Heart right ventricle (tissue), 16 donors: ENCODE measurements around the gene COG5. TPM values are rescaled to one million over a fixed set of nuclear protein-coding genes. Genes with fewer than 3 reads are reported as not detected.

Source experiments
- ATAC-seq, 8 donors: fragments of 200-7000 bp; cut with Tn5 transposase; one replicate each; pipeline ENCODE4 v1.9.1; 2020; ENCODE audit warnings: mild to moderate bottlenecking in 8 of 8, moderate library complexity in 8 of 8, moderate number of reproducible peaks in 1 of 8
- DNase-seq, 2 donors: peaks; one replicate each; pipeline ENCODE4 v3.0.0-alpha.2; 2020
- H3K27ac ChIP-seq, 10 donors: fragments of 200-600 bp; sonication (generic) in 2 of 10; one replicate each; pipeline versions ENCODE4 v1.5.0 to v1.8.0; 2020 to 2022; ENCODE audit warnings: mild to moderate bottlenecking in 3 of 10
- H3K27me3 ChIP-seq, 7 donors: fragments of 200-600 bp; one replicate each; pipeline ENCODE4 v1.8.0; 2021 to 2022; ENCODE audit warnings: mild to moderate bottlenecking in 2 of 7
- H3K36me3 ChIP-seq, 9 donors: fragments of 200-600 bp; sonication (generic) in 1 of 9; one replicate each; pipeline versions ENCODE4 v1.5.0 to v1.8.0; 2020 to 2022; ENCODE audit warnings: mild to moderate bottlenecking in 2 of 9
- H3K4me1 ChIP-seq, 9 donors: fragments of 200-600 bp; sonication (generic) in 1 of 9; one replicate each; pipeline versions ENCODE4 v1.5.0 to v1.8.0; 2020 to 2022; ENCODE audit warnings: mild to moderate bottlenecking in 4 of 9
- H3K4me3 ChIP-seq, 10 donors: fragments of 200-600 bp; sonication (generic) in 2 of 10; one replicate each; pipeline versions ENCODE4 v1.5.0 to v1.8.0; 2020 to 2022; ENCODE audit warnings: mild to moderate bottlenecking in 7 of 10, moderate library complexity in 2 of 10
- H3K9me3 ChIP-seq, 11 donors: fragments of 200-600 bp in 10 of 11; sonication (generic) in 2 of 11; one replicate each; pipeline versions ENCODE4 v1.5.0 to v1.8.0; 2013 to 2022; ENCODE audit warnings: mild to moderate bottlenecking in 2 of 11, control low read depth in 1 of 11, moderate library complexity in 1 of 11
- WGBS, 2 donors: extraction: QIAGEN DNeasy Blood & Tissue Kit; methylation state at CpG; one replicate each; pipeline ENCODE4 v1.1.7; 2013; ENCODE audit warnings: inconsistent platforms in 1 of 2; 5-methylcytosine and 5-hydroxymethylcytosine counted together
- intact Hi-C, 10 donors: fragments of 100-400 bp; cut with DNase I; formaldehyde crosslinking; loops; one replicate each; pipeline versions ENCODE4 v1.11.1 to v1.14.2; 2022
- polyA plus RNA-seq, 2 donors: library from polyadenylated mRNA; stranded (reverse); fragments of 200-250 nt; gene quantifications; one replicate each; pipeline ENCODE4 v1.2.3, GENCODE V29; 2013
- total RNA-seq, 10 donors: library from RNA; stranded (reverse); fragmentation: NEBNext Ultra II Directional in 3 of 10; extraction: Animal tissue kit (Norgen Biotek cat#: 25700) in 3 of 10; gene quantifications; one replicate each; pipeline versions ENCODE4 v1.2.1 to v1.2.4, GENCODE V29; 2021 to 2023
- TF ChIP-seq, protein P1 (sequence below), 9 donors: fragments of 200-600 bp; sonication (generic) in 2 of 9; IDR thresholded peaks; one replicate each; pipeline versions ENCODE4 v1.5.0 to v1.8.0; 2021 to 2022; ENCODE audit warnings: antibody characterized with exemption in 9 of 9, mild to moderate bottlenecking in 5 of 9, moderate library complexity in 1 of 9
- donor health status: Arrhythmogenic right ventricular cardiomyopathy.
- donor health status: ischemic (EF 13 %, LVEDD 7.1; RV severe dilation, severe dysfunction).
- donor health status: healthy with polysubstance abuse.
- donor health status: DM: no; HTN: yes; CAD: no.
- donor health status: DM: no; HTN: no; CAD: no.
- donor health status: ischemic (EF 25% LVEDD 6.9; RV normal size, moderate dysfunction).
- donor health status: ischemic (EF 25% LVEDD 5.7; RV mildly dilated, moderate dysfunction).
- donor health status: healthy.
- donor health status: DM: yes; HTN: yes; CAD: no.
- donor health status: Ischemic cardiomyopathy.
- donor health status: ischemic (EF 35%, LVEDD 5.7; RV mildly dilated, moderate dysfunction).
- donor health status: nonischemic (EF 11% LVEDD 7.7; RV severe dilation, severe dysfunction).
- donor health status: DM: yes; HTN: yes; CAD: no.
- donor health status: PGD.
- donor health status: ischemic (EF 29% LVEDD 5.4; RV normal size, mild dysfunction).
- donor health status: nonischemic (EF 23%, LVEDD 6.1; RV moderate dilation, normal function).

Gene COG5
- total and polyA plus RNA-seq, 12 donors, result 8.4 to 65.8 (median 52.2) TPM

- H3K36me3 ChIP-seq, result peaks cover 0 to 16% (median 0%) of the 10 kb centered on the region in 9 donors
- DNase-seq, result no peak
- ATAC-seq, result no peak
- TF ChIP-seq, protein P1, sequence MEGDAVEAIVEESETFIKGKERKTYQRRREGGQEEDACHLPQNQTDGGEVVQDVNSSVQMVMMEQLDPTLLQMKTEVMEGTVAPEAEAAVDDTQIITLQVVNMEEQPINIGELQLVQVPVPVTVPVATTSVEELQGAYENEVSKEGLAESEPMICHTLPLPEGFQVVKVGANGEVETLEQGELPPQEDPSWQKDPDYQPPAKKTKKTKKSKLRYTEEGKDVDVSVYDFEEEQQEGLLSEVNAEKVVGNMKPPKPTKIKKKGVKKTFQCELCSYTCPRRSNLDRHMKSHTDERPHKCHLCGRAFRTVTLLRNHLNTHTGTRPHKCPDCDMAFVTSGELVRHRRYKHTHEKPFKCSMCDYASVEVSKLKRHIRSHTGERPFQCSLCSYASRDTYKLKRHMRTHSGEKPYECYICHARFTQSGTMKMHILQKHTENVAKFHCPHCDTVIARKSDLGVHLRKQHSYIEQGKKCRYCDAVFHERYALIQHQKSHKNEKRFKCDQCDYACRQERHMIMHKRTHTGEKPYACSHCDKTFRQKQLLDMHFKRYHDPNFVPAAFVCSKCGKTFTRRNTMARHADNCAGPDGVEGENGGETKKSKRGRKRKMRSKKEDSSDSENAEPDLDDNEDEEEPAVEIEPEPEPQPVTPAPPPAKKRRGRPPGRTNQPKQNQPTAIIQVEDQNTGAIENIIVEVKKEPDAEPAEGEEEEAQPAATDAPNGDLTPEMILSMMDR (IDR thresholded peaks at IDR 0.05), result no peak
- no peak overlapping the region for H3K4me3 ChIP-seq
- H3K27ac ChIP-seq, result no peak overlapping the region
- intact Hi-C loops, result loop anchor here in 5 of 10 donors (5.0 kb wide), 3 partner anchors 208 to 363 kb away; no protein-coding TSS in a partner anchor
- no peaks in the 10 kb centered on the region for H3K27me3 ChIP-seq
- no peaks in the 10 kb centered on the region for H3K4me1 ChIP-seq
- 95 to 99% methylated on average over 6 of the region's 6 CpGs for WGBS, 2 donors
- no peaks in the 10 kb centered on the region for H3K9me3 ChIP-seq
Observed at GRCh38 chr7:107154826-107155225, 408.9 kb downstream of the COG5 start.

GRCh38 chr7:107152011-107152410, 411.7 kb downstream of the COG5 start:
- intact Hi-C loops, result loop anchor here in 5 of 10 donors (5.0 kb wide), 3 partner anchors 205 to 360 kb away; no protein-coding TSS in a partner anchor
- H3K36me3 ChIP-seq, result peaks cover 0 to 5% (median 0%) of the 10 kb centered on the region in 9 donors
- no peak overlapping the region for H3K4me3 ChIP-seq

More at GRCh38 chr7:107152011-107152410, 411.7 kb downstream of the COG5 start:
- TF ChIP-seq, protein P1 (IDR thresholded peaks at IDR 0.05), result no peak
- DNase-seq, result no peak
- H3K9me3 ChIP-seq, result no peaks in the 10 kb centered on the region
- no peak for ATAC-seq
- peaks cover 0 to 9% (median 0%) of the 10 kb centered on the region in 9 donors for H3K4me1 ChIP-seq
- H3K27ac ChIP-seq, result no peak overlapping the region
- 59 to 78% methylated on average over 4 of the region's 4 CpGs for WGBS, 2 donors
- H3K27me3 ChIP-seq, result no peaks in the 10 kb centered on the region

Other genes with a start within 250 kb of the COG5 start
- gene GPR22, start 93.9 kb downstream of the COG5 start, total RNA-seq, result 10 to 100 TPM; 20.0 to 61.9 (median 36.4) TPM
- 10 to 100 TPM in 1 of 2 donors, 1 to 10 TPM in 1; 6.1 to 11.4 TPM for gene GPR22, start 93.9 kb downstream of the COG5 start, polyA plus RNA-seq
- 10 to 100 TPM in 2 of 10 donors, 1 to 10 TPM in 8; 6.6 to 10.6 (median 9.0) TPM for gene DUS4L, start 51 bp upstream of the COG5 start, total RNA-seq
- gene DUS4L, start 51 bp upstream of the COG5 start, polyA plus RNA-seq, result 1 to 10 TPM; 3.0 to 5.7 TPM
- 100 to 1,000 TPM in 9 of 10 donors, 10 to 100 TPM in 1; 94.7 to 141 (median 118) TPM for gene BCAP29, start 16.3 kb upstream of the COG5 start, total RNA-seq
- 100 to 1,000 TPM in 1 of 2 donors, 10 to 100 TPM in 1; 62.7 to 107 TPM for gene BCAP29, start 16.3 kb upstream of the COG5 start, polyA plus RNA-seq
- gene SLC26A4, start 96.9 kb upstream of the COG5 start, total RNA-seq, result 1 to 10 TPM in 2 of 10 donors, under 1 TPM in 8; 0.15 to 1.2 (median 0.72) TPM
- gene SLC26A4, start 96.9 kb upstream of the COG5 start, polyA plus RNA-seq, result under 1 TPM; 0.23 to 0.73 TPM
- gene CBLL1, start 180.2 kb upstream of the COG5 start, total RNA-seq, result 10 to 100 TPM; 18.3 to 31.3 (median 23.1) TPM
- 1 to 10 TPM; 4.6 to 5.8 TPM for gene CBLL1, start 180.2 kb upstream of the COG5 start, polyA plus RNA-seq
- not detected for gene SLC26A3, start 239.3 kb upstream of the COG5 start, total RNA-seq
- gene SLC26A3, start 239.3 kb upstream of the COG5 start, polyA plus RNA-seq, result not detected